GM12864 (cell line): ENCODE measurements around the gene SURF1.
"Not testable (repeated sequence)": the region's sequence is repeated elsewhere in the genome, so short reads cannot be mapped to it uniquely, and the experiment has no call there.

Experiments
- DNase-seq: peaks from one replicate; pipeline ENCODE4 v3.0.0-alpha.2; 2011; ENCODE audit warnings: low read depth
- H3K4me3 ChIP-seq: 2 replicates; pipeline ENCODE4 v1.5.1; 2011; ENCODE audit warnings: mild to moderate bottlenecking, low read depth, low read length, control low read depth
- TF ChIP-seq, protein P1 (sequence below): IDR thresholded peaks from 2 replicates; pipeline ENCODE4 v1.5.1; 2011; ENCODE audit warnings: low read depth, mild to moderate bottlenecking, moderate library complexity, low read length, control low read depth, inconsistent platforms; ENCODE audit errors: missing control alignments

Gene SURF1

DNA sequence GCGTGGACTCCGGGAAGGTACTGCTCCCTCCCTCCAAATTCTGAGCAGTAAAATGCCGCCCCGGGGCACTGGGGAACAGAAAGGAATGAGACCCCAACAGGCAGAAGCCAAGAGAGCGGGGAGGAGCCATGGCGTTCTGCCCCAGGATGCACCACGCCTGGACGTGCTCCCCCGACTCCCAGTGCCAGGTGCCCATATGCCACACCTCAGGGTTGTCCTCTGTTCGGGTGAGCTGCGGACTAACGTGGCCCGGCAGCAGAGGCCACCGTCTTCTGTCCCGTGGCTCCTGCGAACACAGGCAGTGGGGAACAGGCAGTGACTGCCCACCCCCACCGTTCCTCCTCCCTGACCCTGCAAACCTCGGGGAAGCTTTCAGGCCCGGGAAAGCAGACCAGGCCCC is 25.1 kb downstream of the SURF1 start:
- no peak for DNase-seq
- no peak overlapping the region for H3K4me3 ChIP-seq
- TF ChIP-seq, protein P1, sequence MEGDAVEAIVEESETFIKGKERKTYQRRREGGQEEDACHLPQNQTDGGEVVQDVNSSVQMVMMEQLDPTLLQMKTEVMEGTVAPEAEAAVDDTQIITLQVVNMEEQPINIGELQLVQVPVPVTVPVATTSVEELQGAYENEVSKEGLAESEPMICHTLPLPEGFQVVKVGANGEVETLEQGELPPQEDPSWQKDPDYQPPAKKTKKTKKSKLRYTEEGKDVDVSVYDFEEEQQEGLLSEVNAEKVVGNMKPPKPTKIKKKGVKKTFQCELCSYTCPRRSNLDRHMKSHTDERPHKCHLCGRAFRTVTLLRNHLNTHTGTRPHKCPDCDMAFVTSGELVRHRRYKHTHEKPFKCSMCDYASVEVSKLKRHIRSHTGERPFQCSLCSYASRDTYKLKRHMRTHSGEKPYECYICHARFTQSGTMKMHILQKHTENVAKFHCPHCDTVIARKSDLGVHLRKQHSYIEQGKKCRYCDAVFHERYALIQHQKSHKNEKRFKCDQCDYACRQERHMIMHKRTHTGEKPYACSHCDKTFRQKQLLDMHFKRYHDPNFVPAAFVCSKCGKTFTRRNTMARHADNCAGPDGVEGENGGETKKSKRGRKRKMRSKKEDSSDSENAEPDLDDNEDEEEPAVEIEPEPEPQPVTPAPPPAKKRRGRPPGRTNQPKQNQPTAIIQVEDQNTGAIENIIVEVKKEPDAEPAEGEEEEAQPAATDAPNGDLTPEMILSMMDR = no peak

DNA sequence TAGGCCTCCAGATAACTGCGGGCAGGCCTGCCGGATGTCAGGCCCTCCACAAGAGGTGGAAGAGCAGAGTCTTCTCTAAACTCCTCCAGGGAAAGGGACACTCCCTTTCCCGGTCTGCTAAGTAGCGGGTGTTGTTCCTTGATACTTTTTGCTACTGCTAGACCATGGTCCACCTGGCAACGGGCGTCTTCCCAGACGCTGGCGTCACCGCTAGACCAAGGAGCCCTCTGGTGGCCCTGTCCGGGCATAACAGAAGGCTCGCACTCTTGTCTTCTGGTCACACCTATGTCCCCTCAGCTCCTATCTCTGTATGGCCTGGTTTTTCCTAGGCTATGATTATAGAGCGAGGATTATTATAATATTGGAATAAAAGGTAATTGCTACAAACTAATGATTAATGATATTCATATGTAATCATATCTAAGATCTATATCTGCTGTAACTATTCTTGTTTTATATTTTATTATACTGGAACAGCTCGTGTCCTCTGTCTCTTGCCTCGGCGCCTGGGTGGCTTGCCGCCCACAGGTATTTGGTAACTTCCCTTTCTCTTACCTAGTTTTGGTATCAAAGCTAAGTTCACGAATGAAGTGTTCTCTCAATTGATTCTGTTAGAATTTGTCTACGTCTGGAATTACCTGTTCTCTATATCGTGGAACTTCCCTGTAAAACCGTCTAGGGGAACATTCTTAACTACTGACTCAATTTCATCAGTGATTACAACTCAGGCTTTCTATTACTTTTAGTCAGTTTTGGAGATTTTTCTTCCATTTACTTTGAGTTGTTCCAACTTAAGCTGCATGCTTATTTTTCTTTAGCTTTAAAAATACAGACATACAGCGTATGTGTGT is 26.8 kb downstream of the SURF1 start:
- TF ChIP-seq, protein P1 = peak; percentile 57
- DNase-seq, H3K4me3 ChIP-seq: not testable (repeated sequence)

DNA sequence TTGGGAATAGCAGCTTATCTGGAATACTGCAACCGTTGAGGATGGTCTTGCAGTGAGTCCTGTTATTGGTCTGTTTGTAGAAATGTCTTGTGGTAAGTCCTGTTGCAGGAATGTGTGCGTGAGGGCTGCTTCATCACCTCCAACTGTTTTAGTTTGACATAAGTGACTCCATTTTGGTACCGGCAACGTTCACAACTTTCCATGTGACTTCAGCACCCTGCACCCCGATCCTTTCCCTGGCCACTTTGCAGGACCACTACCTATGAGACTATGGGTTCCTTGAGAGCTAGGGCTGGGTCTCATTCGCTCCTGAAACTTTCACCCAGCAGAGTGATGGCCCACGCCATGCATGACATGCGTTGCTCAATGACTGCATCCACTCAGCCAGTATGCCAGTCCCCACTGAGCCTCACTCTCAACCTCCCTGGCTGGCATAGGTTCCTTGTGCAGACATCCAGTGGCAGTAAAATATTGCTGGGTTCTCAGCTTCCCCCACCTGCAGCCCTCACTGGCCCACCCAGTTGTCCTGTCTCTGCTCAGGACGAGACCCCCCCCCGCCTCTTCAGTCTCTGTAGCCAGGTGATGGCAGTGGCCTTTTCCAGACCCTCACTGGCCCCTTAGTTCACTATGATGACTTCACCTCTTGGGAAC is 28.3 kb downstream of the SURF1 start:
- TF ChIP-seq, protein P1 = no peak
- no peak overlapping the region for H3K4me3 ChIP-seq
- no peak for DNase-seq

DNA sequence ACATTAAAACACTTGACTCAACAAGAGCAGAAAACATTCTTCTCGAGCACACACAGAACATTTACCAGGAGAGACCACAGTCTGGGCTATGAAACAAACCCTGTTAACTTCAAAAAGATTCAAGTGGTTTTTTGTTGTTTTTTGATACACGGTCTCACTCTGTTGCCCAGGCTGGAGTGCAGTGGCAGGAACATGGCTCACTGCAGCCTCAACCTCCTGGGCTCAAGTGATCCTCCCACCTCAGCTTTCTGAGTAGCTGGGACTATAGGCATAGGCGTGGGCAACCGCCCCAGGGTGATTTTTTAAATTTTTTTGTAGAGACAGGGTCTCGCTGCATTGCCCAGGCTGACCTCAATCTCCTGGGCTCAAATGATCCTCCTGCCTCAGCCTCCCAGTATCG is 29.3 kb downstream of the SURF1 start:
- not testable (repeated sequence) for DNase-seq, H3K4me3 ChIP-seq

DNA sequence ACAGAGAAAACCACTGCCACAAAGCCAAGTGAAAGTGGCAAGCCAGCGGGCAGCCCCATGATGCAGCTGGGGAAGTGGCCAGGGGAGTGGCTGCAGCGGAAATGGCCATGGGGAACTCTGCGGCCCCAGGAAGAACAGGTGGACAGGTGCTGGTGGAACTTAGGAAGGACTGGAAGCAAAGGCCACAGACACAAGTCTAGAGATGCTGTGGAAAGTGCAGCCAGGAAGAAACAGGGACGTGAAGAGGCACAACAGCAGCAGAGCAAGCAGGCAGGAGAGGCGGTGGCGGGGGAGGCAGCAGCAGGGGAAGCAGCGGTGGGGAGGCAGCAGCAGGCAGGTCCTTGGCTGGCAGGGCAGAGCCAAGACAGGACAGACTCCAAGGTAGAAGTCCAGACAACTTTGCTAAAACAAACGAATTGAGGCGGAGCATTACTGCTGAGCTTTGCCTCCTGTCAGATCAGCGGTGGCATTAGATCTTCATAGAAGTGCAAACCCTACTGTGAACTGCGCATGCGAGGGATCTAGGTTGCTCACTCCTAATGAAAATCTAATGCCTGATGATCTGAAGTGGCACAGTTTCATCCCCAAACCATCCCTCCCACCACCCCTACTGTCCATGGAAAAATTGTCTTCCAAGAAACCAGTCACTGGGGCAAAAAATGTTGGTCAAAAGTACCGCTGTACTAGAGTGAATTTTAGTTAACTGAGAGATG is 32.1 kb downstream of the SURF1 start:
- H3K4me3 ChIP-seq = no peak overlapping the region
- DNase-seq = no peak
- TF ChIP-seq, protein P1 = no peak

DNA sequence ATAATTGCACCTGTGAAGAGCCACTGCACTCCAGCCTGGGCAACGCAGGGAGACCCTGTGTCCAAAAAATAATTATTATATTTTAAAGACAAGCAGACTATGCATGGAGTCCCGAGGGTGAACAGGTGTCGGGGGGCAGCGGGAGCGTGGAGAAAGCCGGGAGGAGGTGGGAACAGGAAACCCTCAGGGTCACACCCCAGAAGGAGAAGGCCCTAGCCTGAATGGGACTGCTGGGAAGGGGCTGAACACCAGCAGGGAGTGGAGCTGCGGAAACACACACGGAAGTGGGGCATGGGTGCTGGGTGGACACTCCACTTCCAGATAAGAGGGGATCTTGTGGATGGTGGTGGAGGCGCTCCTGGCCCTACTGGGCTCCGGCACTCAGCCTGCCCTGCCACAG is 33.1 kb downstream of the SURF1 start:
- DNase-seq = no peak
- H3K4me3 ChIP-seq = no peak overlapping the region
- TF ChIP-seq, protein P1 = no peak

DNA sequence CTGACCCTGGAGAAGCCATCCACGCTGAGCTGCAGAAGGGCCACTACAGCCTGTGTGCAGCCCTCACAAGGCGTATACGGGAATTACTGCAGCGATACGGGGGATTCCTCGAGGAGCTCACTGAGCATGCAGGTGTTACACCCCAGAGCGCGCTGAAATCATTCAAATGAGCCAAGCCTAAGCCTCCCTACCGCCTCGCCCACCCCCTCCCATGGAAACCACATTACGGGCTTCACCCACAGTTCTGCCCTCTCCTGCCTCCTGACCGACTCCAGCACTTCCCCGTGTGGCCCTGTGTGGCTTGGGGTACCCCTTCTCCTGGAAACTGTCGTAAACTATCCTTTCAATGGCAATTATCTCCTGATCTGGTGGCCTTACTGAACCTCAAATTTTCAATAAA is 33.6 kb downstream of the SURF1 start:
- H3K4me3 ChIP-seq = no peak overlapping the region
- DNase-seq = no peak
- TF ChIP-seq, protein P1 = no peak
